PC-9 (cell line): ENCODE data around the gene LUZP2. TPM values are rescaled to one million over a fixed set of nuclear protein-coding genes. Genes with fewer than 3 reads are reported as not detected.

Experiments used
- BruUV-seq: library from RNA; stranded (reverse); fragments of 400-500 nt; replicated peaks from 2 replicates; lab custom pipeline; 2021; lab: Mats Ljungman, UMichigan
- CTCF ChIA-PET: fragments of 300-600 bp; sonication (Branson Sonifier 250); formaldehyde crosslinking; loops from one replicate; lab custom pipeline; 2022; ENCODE audit warnings: antibody characterized with exemption; lab: Charles Lee
- POLR2A ChIA-PET: fragments of 300-600 bp; sonication (Branson Sonifier 250); formaldehyde crosslinking; loops from one replicate; lab custom pipeline; 2022; ENCODE audit warnings: antibody characterized with exemption; ENCODE audit not compliant: unreplicated experiment; lab: Charles Lee
- DNase-seq, 2 experiments: peaks; one replicate each; pipeline versions ENCODE4 v3.0.0 to v3.0.0-alpha.2; 2015 to 2022; ENCODE audit warnings: mixed read lengths in 1 of 2
- H2AFZ ChIP-seq: fragments of 200-600 bp; sonication (generic); 2 replicates; pipeline ENCODE4 v1.8.1; 2017; ENCODE audit warnings: antibody characterized with exemption
- H3F3A ChIP-seq: fragments of 200-600 bp; sonication (generic); 2 replicates; pipeline ENCODE4 v1.8.1; 2017; ENCODE audit warnings: antibody characterized with exemption, mild to moderate bottlenecking, low read depth; ENCODE audit not compliant: insufficient read depth
- H3K27ac ChIP-seq: fragments of 200-600 bp; sonication (generic); 2 replicates; pipeline ENCODE4 v1.6.1; 2016; ENCODE audit warnings: mixed run types
- H3K27me3 ChIP-seq: fragments of 200-600 bp; sonication (generic); 2 replicates; pipeline ENCODE4 v1.6.1; 2016; ENCODE audit warnings: low read depth, mixed run types; ENCODE audit not compliant: insufficient read depth
- H3K36me3 ChIP-seq: fragments of 200-600 bp; sonication (generic); 2 replicates; pipeline ENCODE4 v1.6.1; 2016; ENCODE audit warnings: low read depth, mixed run types
- H3K4me1 ChIP-seq: fragments of 200-600 bp; sonication (generic); replicated peaks from 2 replicates; pipeline ENCODE4 v1.6.1; 2016; ENCODE audit warnings: mixed run types; ENCODE audit not compliant: insufficient read depth
- H3K4me2 ChIP-seq: fragments of 200-600 bp; sonication (generic); 2 replicates; pipeline ENCODE4 v1.6.1; 2017; ENCODE audit warnings: mixed run types
- H3K4me3 ChIP-seq: fragments of 200-600 bp; sonication (generic); 2 replicates; pipeline ENCODE4 v1.6.1; 2016; ENCODE audit warnings: mixed run types
- H3K79me2 ChIP-seq: fragments of 200-600 bp; sonication (generic); 2 replicates; pipeline ENCODE4 v1.6.1; 2017; ENCODE audit warnings: low read depth, mixed run types
- H3K9me2 ChIP-seq: fragments of 200-600 bp; sonication (generic); 2 replicates; pipeline ENCODE4 v1.8.1; 2017; ENCODE audit warnings: mild to moderate bottlenecking; ENCODE audit not compliant: insufficient read depth
- H3K9me3 ChIP-seq: fragments of 200-600 bp; sonication (generic); 2 replicates; pipeline ENCODE4 v1.8.1; 2016; ENCODE audit warnings: low read depth; ENCODE audit not compliant: insufficient read depth
- H4K20me1 ChIP-seq: fragments of 200-600 bp; sonication (generic); 2 replicates; pipeline ENCODE4 v1.8.1; 2017; ENCODE audit not compliant: insufficient read depth
- EZH2 ChIP-seq: fragments of 200-600 bp; sonication (generic); IDR thresholded peaks from 2 replicates; pipeline ENCODE4 v1.8.0; 2017; ENCODE audit warnings: antibody characterized with exemption, low read depth
- intact Hi-C: fragments of 100-400 bp; cut with micrococcal nuclease; formaldehyde crosslinking; loops from one replicate; pipeline ENCODE4 v1.10.0; 2022; ENCODE audit not compliant: unreplicated experiment
- total RNA-seq: library from RNA; stranded (reverse); gene quantifications from 2 replicates; pipeline ENCODE4 v1.2.3, GENCODE V29; 2021
- TF ChIP-seq, protein P1 (sequence below): fragments of 200-600 bp; sonication (generic); conservative IDR thresholded peaks from 2 replicates; pipeline ENCODE4 v1.6.1; 2017; ENCODE audit warnings: mixed run types, antibody characterized with exemption, mild to moderate bottlenecking, moderate library complexity

LUZP2 gene
- total RNA-seq, 1 experiment from 2014 or later: 0.15 TPM

DNA sequence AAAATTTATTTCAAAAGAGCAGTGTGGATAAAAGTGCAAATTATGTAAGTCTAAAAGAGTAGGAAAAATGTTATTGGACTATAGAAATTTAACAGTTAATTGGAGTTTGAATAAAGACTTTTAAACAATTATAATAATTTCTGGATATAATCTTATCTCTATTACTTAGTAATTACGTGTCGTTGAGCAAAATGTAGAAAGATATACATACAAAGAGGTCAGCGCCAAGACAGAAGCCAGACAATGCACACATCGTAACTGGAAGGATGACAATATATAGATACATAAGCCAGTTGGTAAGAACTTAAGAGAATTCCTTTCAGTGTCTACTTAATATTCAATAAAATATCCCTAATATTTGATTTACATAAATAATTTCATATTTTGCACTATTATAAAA lies 157.0 kb downstream of the LUZP2 start:
- H3K9me3 ChIP-seq: no peaks in the 10 kb centered on the region
- H4K20me1 ChIP-seq: no peaks in the 10 kb centered on the region
- TF ChIP-seq EZH2: no peak
- TF ChIP-seq, protein P1, sequence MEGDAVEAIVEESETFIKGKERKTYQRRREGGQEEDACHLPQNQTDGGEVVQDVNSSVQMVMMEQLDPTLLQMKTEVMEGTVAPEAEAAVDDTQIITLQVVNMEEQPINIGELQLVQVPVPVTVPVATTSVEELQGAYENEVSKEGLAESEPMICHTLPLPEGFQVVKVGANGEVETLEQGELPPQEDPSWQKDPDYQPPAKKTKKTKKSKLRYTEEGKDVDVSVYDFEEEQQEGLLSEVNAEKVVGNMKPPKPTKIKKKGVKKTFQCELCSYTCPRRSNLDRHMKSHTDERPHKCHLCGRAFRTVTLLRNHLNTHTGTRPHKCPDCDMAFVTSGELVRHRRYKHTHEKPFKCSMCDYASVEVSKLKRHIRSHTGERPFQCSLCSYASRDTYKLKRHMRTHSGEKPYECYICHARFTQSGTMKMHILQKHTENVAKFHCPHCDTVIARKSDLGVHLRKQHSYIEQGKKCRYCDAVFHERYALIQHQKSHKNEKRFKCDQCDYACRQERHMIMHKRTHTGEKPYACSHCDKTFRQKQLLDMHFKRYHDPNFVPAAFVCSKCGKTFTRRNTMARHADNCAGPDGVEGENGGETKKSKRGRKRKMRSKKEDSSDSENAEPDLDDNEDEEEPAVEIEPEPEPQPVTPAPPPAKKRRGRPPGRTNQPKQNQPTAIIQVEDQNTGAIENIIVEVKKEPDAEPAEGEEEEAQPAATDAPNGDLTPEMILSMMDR: no peak
- no peaks in the 10 kb centered on the region for H3K79me2 ChIP-seq
- H3K4me1 ChIP-seq: no peaks in the 10 kb centered on the region
- no peak overlapping the region for H3K4me2 ChIP-seq
- CTCF ChIA-PET: no interaction called here
- POLR2A ChIA-PET: no interaction called here
- H3K27me3 ChIP-seq: no peaks in the 10 kb centered on the region
- no TSS peak for BruUV-seq
- no peak overlapping the region for H3K27ac ChIP-seq
- H3K4me3 ChIP-seq: no peak overlapping the region
- no peak for DNase-seq
- H2AFZ ChIP-seq: no peak overlapping the region
- H3K9me2 ChIP-seq: no peaks in the 10 kb centered on the region
- no peaks in the 10 kb centered on the region for H3K36me3 ChIP-seq
- intact Hi-C loops: no loop called here
- H3F3A ChIP-seq: no peaks in the 10 kb centered on the region

DNA sequence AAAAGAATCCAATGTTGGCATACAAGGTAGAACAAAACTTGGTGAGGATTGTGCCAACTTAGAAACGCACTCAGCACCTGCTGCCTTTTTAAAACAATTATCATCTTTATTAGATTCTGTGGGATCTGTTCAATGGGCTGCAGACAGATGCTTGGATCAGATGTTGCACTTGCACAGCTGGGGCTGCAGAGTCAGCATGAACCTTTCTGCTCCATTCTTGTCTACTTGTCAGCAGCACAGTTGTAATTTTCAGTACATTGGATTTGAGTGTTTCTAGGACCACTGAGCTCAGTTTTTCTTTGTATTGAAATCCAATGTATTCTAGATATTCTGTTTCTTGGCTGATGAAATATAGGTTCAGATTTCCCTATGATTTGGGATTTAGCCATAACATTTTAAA lies 164.5 kb downstream of the LUZP2 start:
- H3K4me3 ChIP-seq: no peak overlapping the region

DNA sequence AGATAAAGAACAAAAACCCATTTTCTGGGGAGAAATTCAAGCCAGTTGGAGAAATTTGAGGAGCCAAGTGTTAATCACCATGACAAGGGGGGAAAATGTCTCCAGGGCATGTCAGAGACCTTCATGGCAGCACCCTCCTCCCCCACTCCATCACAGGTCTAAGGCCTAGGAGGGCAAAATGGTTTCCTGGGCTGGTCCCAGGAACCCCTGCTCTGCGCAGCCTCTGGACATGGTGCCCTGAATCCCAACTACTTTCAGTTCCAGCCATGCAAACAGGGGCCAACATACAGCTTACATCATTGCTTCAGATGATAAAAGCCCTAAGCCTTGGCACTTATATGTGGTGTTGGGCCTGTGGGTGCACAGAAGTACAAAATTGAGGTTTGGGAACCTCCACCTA lies 167.5 kb downstream of the LUZP2 start:
- no TSS peak for BruUV-seq
- Histone ChIP-seq H3K4me2 (no peak overlapping the region), H3K4me3 (no peak overlapping the region), H2AFZ (no peak overlapping the region), H3K36me3 (no peaks in the 10 kb centered on the region), H3F3A (no peaks in the 10 kb centered on the region), H3K9me2 (no peaks in the 10 kb centered on the region), H3K79me2 (no peaks in the 10 kb centered on the region), H4K20me1 (no peaks in the 10 kb centered on the region), H3K9me3 (no peaks in the 10 kb centered on the region), H3K4me1 (no peaks in the 10 kb centered on the region), H3K27ac (no peak overlapping the region), H3K27me3 (no peaks in the 10 kb centered on the region)
- ChIA-PET CTCF (no interaction called here), POLR2A (no interaction called here)
- no peak for DNase-seq
- intact Hi-C loops: no loop called here
- TF ChIP-seq, protein P1: no peak
- TF ChIP-seq EZH2: no peak

More for the DNA sequence above, 164.5 kb downstream of the LUZP2 start:
- intact Hi-C loops: no loop called here
- Histone ChIP-seq H3K27ac (no peak overlapping the region), H3K9me3 (no peaks in the 10 kb centered on the region), H3K4me1 (no peaks in the 10 kb centered on the region), H3K79me2 (no peaks in the 10 kb centered on the region), H3K4me2 (no peak overlapping the region), H2AFZ (no peak overlapping the region), H3K36me3 (no peaks in the 10 kb centered on the region), H3K9me2 (no peaks in the 10 kb centered on the region), H3F3A (no peaks in the 10 kb centered on the region), H3K27me3 (no peaks in the 10 kb centered on the region), H4K20me1 (no peaks in the 10 kb centered on the region)
- TF ChIP-seq, protein P1: no peak
- TF ChIP-seq EZH2: no peak
- POLR2A ChIA-PET: no interaction called here
- DNase-seq: no peak
- CTCF ChIA-PET: no interaction called here
- BruUV-seq: no TSS peak
